Upper lobe of left lung (tissue), 4 donors: ENCODE data around the gene PTPRD.

ENCODE experiments used
- CTCF ChIP-seq, 6 experiments: fragments of 450-650 bp in 4 of 6; fragments of 200-600 bp in 2 of 6; sonication (generic) in 2 of 6; IDR thresholded peaks; one replicate each; pipeline ENCODE4 v1.5.1; 2016 to 2019; ENCODE audit warnings: antibody characterized with exemption in 6 of 6
- POLR2A ChIP-seq, 4 donors: fragments of 450-650 bp; IDR thresholded peaks; one replicate each; pipeline ENCODE4 v1.5.1; 2016 to 2017; ENCODE audit warnings: antibody characterized with exemption in 4 of 4, mild to moderate bottlenecking in 2 of 4

GRCh38 chr9:8419596-8420275 lies 2193.1 kb downstream of the PTPRD start:
- TF ChIP-seq CTCF (IDR thresholded peaks at IDR 0.05), result no peak
- no peak for TF ChIP-seq POLR2A (IDR thresholded peaks at IDR 0.05)
